Mesodermal cell (in vitro differentiated cells): Measurements from ENCODE around the gene TOMM20.

Experiments used
- H3K27ac ChIP-seq: 2 replicates; pipeline ENCODE4 v1.7.0; 2013; ENCODE audit warnings: mild to moderate bottlenecking, low read depth, low read length, moderate library complexity; ENCODE audit not compliant: severe bottlenecking
- H3K36me3 ChIP-seq: 2 replicates; pipeline ENCODE4 v1.7.1; 2013; ENCODE audit warnings: mild to moderate bottlenecking, low read length, moderate library complexity; ENCODE audit not compliant: control insufficient read depth, insufficient read depth
- H3K4me1 ChIP-seq: one replicate; pipeline ENCODE4 v1.7.1; 2013; ENCODE audit warnings: mild to moderate bottlenecking, low read length; ENCODE audit not compliant: insufficient read depth, control insufficient read depth, poor library complexity, severe bottlenecking
- H3K4me3 ChIP-seq: 2 replicates; pipeline ENCODE4 v1.7.0; 2013; ENCODE audit warnings: low read length, control low read depth, mild to moderate bottlenecking; ENCODE audit not compliant: insufficient read depth, poor library complexity, severe bottlenecking; ENCODE audit errors: extremely low read depth
- H3K9me3 ChIP-seq: 2 replicates; pipeline ENCODE4 v1.7.1; 2013; ENCODE audit warnings: mild to moderate bottlenecking, low read length, moderate library complexity; ENCODE audit not compliant: control insufficient read depth
- WGBS, 2 experiments: methylation state at CpG; one replicate each; pipeline ENCODE4 v1.1.5; 2013; ENCODE audit warnings: missing lambda C conversion rate in 2 of 2; ENCODE audit not compliant: insufficient coverage in 2 of 2; 5-methylcytosine and 5-hydroxymethylcytosine counted together

Gene TOMM20

DNA sequence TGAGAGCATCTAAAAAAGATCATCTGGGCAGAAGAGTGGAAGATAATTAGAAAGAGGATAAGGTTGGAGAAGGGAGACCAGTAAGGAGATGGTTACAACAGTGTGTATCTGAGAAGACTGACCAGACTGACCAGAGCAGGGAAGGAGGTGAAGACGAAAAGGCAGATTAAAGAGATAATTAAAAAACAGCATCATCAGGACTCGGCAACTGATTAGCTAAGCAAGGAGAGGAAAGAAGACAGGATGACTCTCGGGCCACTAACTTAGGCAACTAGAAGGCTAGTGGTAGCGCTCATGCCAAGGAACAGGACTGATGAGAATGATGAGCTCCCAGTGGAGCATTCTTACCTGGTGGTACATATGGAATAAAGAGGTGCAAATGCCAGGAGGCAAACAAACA lies 28.5 kb upstream of the TOMM20 start:
- Histone ChIP-seq H3K4me1 (no peaks in the 10 kb centered on the region), H3K9me3 (no peaks in the 10 kb centered on the region), H3K4me3 (no peak overlapping the region), H3K36me3 (peaks cover 75% of the 10 kb centered on the region), H3K27ac (no peak overlapping the region)
- 94 to 100% methylated on average over 4 of the region's 4 CpGs for WGBS, 2 experiments

- Histone ChIP-seq H3K36me3 (peaks cover 79% of the 10 kb centered on the region), H3K27ac (no peak overlapping the region), H3K9me3 (no peaks in the 10 kb centered on the region), H3K4me1 (no peaks in the 10 kb centered on the region), H3K4me3 (no peak overlapping the region)
- WGBS, 2 experiments = 93 to 100% methylated on average over 2 to 3 of the region's 4 CpGs
These were observed 28.1 kb upstream of the TOMM20 start for GRCh38 chr1:235156740-235157139.

DNA sequence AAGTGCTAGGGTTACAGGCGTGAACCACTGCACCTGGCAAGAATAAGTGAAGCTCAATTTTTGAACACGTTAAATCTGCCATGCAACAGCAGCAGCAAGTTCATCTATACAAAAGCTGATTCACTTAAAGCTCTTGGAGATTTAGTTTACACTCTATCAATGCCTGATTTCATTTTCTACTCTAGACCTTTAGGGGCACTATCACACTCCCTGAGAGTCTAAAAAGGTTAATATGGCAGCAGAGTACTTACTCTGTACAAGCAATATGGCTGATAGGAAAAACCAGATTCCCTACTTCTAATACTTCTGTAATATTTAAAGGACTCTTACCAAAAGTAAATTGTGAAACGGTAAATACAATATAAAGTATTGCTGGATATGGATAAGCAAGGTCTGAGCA lies 27.6 kb upstream of the TOMM20 start:
- no peak overlapping the region for H3K4me3 ChIP-seq
- peaks cover 84% of the 10 kb centered on the region for H3K36me3 ChIP-seq
- H3K27ac ChIP-seq = no peak overlapping the region
- no peaks in the 10 kb centered on the region for H3K9me3 ChIP-seq
- H3K4me1 ChIP-seq = no peaks in the 10 kb centered on the region
- WGBS, 2 experiments = 92 to 94% methylated on average over 2 of the region's 3 CpGs

DNA sequence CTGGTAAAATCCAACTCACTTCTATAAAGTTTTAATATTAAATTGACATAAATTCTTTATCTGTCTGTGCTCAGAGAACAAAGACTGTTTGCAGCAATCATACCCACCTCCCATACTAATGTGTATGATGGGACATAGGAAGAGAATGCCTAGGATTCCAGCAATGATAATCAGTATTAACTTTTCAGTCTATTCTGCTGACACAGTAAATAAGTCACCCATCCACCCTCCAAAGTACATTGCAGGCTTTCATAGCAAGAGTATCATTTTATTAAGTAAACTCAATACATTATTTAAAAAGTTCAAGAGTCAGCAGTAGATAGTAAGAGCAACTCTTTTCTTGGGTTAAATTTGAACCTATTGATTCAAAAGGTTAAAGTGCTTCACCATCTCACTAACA lies 23.6 kb upstream of the TOMM20 start:
- Histone ChIP-seq H3K9me3 (no peaks in the 10 kb centered on the region), H3K27ac (no peak overlapping the region), H3K4me3 (no peak overlapping the region), H3K36me3 (peaks cover 88% of the 10 kb centered on the region), H3K4me1 (no peaks in the 10 kb centered on the region)

GRCh38 chr1:235151033-235151432 lies 22.4 kb upstream of the TOMM20 start:
- no peaks in the 10 kb centered on the region for H3K4me1 ChIP-seq
- no peaks in the 10 kb centered on the region for H3K9me3 ChIP-seq
- H3K4me3 ChIP-seq = no peak overlapping the region
- peaks cover 88% of the 10 kb centered on the region for H3K36me3 ChIP-seq
- no peak overlapping the region for H3K27ac ChIP-seq
- WGBS, 2 experiments = 95 to 100% methylated on average over 2 of the region's 2 CpGs

GRCh38 chr1:235149824-235150223 lies 21.2 kb upstream of the TOMM20 start:
- no peak overlapping the region for H3K27ac ChIP-seq
- H3K9me3 ChIP-seq = no peaks in the 10 kb centered on the region
- H3K36me3 ChIP-seq = peaks cover 91% of the 10 kb centered on the region
- no peak overlapping the region for H3K4me3 ChIP-seq
- WGBS, 2 experiments = 92 to 99% methylated on average over 6 to 8 of the region's 9 CpGs
- H3K4me1 ChIP-seq = no peaks in the 10 kb centered on the region

- no peak overlapping the region for H3K4me3 ChIP-seq
- H3K36me3 ChIP-seq = peaks cover 93% of the 10 kb centered on the region
- no peaks in the 10 kb centered on the region for H3K9me3 ChIP-seq
- no peak overlapping the region for H3K27ac ChIP-seq
- no peaks in the 10 kb centered on the region for H3K4me1 ChIP-seq
- WGBS, 2 experiments = 80% methylated on average over 3 of the region's 4 CpGs; no CpG with 5 or more reads in 1 of the 2 experiments
These were observed 18.6 kb upstream of the TOMM20 start for GRCh38 chr1:235147269-235147668.

DNA sequence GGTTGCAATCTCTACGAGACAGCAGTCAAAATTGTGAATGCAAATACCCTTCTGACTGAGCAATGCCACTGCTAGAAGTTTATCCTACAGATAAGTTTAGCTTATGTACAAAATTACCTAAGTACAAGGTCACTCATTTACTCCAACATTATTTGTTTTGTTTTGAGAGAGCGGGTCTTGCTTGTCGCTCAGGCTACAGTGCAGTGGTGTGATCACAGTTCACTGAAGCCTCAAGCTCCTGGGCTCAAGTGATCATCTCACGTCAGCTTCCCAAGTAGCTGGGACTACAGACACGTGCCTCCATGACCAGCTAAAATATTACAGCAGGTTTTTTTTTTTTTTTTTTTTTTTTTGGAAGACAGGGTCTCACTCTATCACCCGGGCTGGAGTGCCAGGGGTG lies 17.0 kb upstream of the TOMM20 start:
- Histone ChIP-seq H3K4me1 (no peaks in the 10 kb centered on the region), H3K36me3 (peaks cover 85% of the 10 kb centered on the region), H3K9me3 (no peaks in the 10 kb centered on the region), H3K4me3 (no peak overlapping the region), H3K27ac (no peak overlapping the region)
- 91 to 100% methylated on average over 3 to 4 of the region's 6 CpGs for WGBS, 2 experiments

GRCh38 chr1:235142991-235143390 lies 14.4 kb upstream of the TOMM20 start:
- H3K4me1 ChIP-seq = no peaks in the 10 kb centered on the region
- H3K9me3 ChIP-seq = no peaks in the 10 kb centered on the region
- WGBS, 2 experiments = 92 to 95% methylated on average over 4 of the region's 4 CpGs
- peaks cover 87% of the 10 kb centered on the region for H3K36me3 ChIP-seq
- H3K4me3 ChIP-seq = no peak overlapping the region
- no peak overlapping the region for H3K27ac ChIP-seq

DNA sequence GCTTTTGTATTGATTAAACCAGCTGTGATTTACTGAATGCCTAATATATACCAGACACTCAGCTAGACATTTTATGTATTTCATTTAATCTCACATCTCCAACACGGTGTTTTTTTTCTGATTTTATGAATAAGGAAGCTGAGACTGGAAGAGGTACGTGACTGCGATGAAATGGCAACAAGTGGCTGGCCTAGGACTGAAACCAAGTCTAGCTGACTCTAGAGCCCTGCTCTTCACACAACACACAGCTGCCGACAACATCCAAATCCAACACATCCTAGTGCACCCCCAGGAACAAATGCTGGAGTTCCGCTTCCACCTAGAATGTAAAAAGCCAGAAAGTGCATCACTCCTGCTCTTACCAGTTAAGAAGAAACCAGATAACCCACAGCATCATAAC lies 10.7 kb upstream of the TOMM20 start:
- H3K27ac ChIP-seq = no peak overlapping the region
- peaks cover 81% of the 10 kb centered on the region for H3K36me3 ChIP-seq
- H3K4me3 ChIP-seq = no peak overlapping the region
- 100% methylated on average over 2 of the region's 5 CpGs for WGBS, 2 experiments
- no peaks in the 10 kb centered on the region for H3K4me1 ChIP-seq
- H3K9me3 ChIP-seq = no peaks in the 10 kb centered on the region

- Histone ChIP-seq H3K4me3 (no peak overlapping the region), H3K4me1 (no peaks in the 10 kb centered on the region), H3K36me3 (peaks cover 81% of the 10 kb centered on the region), H3K9me3 (no peaks in the 10 kb centered on the region), H3K27ac (no peak overlapping the region)
- WGBS, 2 experiments = 93% methylated on average over 2 of the region's 2 CpGs; no CpG with 5 or more reads in 1 of the 2 experiments
These were observed 10.2 kb upstream of the TOMM20 start for GRCh38 chr1:235138821-235139220.

- no peak overlapping the region for H3K27ac ChIP-seq
- no peaks in the 10 kb centered on the region for H3K4me1 ChIP-seq
- no peak overlapping the region for H3K4me3 ChIP-seq
- H3K9me3 ChIP-seq = no peaks in the 10 kb centered on the region
- H3K36me3 ChIP-seq = peaks cover 80% of the 10 kb centered on the region
- 97 to 100% methylated on average over 3 to 4 of the region's 4 CpGs for WGBS, 2 experiments
These were observed 7.5 kb upstream of the TOMM20 start for GRCh38 chr1:235136111-235136510.
